HL-60 (cell line): Measurements from ENCODE around the gene NUDT2.

Experiments used
- DNase-seq, 2 experiments: peaks; one replicate each; pipeline ENCODE4 v3.0.0-alpha.2; 2010 to 2020; ENCODE audit warnings: low read depth in 1 of 2, low spot score in 1 of 2
- H3K27ac ChIP-seq: fragments of 250-450 bp; sonication (Bioruptor Pico); replicated peaks from 2 replicates; pipeline ENCODE4 v1.5.1; 2020; ENCODE audit warnings: mild to moderate bottlenecking, moderate library complexity
- H3K27me3 ChIP-seq: fragments of 250-450 bp; sonication (Bioruptor Pico); 2 replicates; pipeline ENCODE4 v1.5.1; 2021; ENCODE audit warnings: mild to moderate bottlenecking, moderate library complexity; ENCODE audit not compliant: insufficient read depth, poor library complexity, severe bottlenecking
- H3K4me3 ChIP-seq: replicated peaks from 2 replicates; pipeline ENCODE4 v1.5.1; 2011; ENCODE audit warnings: mild to moderate bottlenecking, control low read depth, low read length; ENCODE audit not compliant: insufficient read depth
- GABPA ChIP-seq: IDR thresholded peaks from 2 replicates; pipeline ENCODE4 v1.6.1; 2012; ENCODE audit warnings: low read depth
- POLR2AphosphoS5 ChIP-seq: IDR thresholded peaks from 2 replicates; pipeline ENCODE4 v1.6.1; 2012; ENCODE audit warnings: low read depth
- REST ChIP-seq: IDR thresholded peaks from 2 replicates; pipeline ENCODE4 v1.6.1; 2012; ENCODE audit warnings: low read depth; ENCODE audit not compliant: insufficient replicate concordance
- SPI1 ChIP-seq: IDR thresholded peaks from 2 replicates; pipeline ENCODE4 v1.6.1; 2012; ENCODE audit warnings: low read depth, mild to moderate bottlenecking, borderline replicate concordance
- TF ChIP-seq, protein P1 (sequence below): IDR thresholded peaks from one replicate; pipeline ENCODE4 v1.5.1; 2011; ENCODE audit warnings: low read length, control low read depth, inconsistent platforms; ENCODE audit not compliant: insufficient read depth

The NUDT2 gene

DNA sequence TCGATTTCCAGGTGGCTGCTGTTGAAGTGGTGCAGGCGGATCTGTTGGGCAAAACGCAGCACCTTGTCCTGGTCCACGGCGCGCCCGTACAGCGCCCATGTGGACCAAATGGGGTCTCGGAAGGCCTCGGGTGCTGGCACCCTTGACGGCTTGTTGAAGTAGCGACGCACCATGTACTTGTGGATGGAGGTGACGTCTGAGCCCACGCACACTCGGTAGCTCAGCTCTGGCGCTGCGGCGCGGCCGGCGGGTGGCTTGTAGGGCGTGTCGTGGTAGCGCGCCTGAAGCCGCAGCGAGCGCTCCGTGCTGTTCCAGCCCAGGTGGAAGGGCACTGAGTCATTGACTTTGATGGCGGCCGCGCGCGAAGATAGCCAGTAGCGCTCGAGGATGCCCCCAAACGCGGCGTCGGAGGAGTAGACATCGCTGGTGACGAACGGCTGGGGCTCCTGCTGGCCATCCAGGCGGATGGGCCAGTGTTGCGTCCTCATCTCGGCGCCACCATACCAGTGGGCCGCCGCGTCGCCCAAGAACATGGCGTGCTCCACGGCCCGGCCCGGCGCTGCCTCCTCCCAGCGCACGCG is 42.6 kb downstream of the NUDT2 start:
- no peak for DNase-seq
- Histone ChIP-seq H3K27ac (no peak overlapping the region), H3K27me3 (no peaks in the 10 kb centered on the region), H3K4me3 (no peak overlapping the region)
- TF ChIP-seq REST (no peak), POLR2AphosphoS5 (no peak), SPI1 (no peak), GABPA (no peak)
- TF ChIP-seq, protein P1, sequence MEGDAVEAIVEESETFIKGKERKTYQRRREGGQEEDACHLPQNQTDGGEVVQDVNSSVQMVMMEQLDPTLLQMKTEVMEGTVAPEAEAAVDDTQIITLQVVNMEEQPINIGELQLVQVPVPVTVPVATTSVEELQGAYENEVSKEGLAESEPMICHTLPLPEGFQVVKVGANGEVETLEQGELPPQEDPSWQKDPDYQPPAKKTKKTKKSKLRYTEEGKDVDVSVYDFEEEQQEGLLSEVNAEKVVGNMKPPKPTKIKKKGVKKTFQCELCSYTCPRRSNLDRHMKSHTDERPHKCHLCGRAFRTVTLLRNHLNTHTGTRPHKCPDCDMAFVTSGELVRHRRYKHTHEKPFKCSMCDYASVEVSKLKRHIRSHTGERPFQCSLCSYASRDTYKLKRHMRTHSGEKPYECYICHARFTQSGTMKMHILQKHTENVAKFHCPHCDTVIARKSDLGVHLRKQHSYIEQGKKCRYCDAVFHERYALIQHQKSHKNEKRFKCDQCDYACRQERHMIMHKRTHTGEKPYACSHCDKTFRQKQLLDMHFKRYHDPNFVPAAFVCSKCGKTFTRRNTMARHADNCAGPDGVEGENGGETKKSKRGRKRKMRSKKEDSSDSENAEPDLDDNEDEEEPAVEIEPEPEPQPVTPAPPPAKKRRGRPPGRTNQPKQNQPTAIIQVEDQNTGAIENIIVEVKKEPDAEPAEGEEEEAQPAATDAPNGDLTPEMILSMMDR, result no peak

DNA sequence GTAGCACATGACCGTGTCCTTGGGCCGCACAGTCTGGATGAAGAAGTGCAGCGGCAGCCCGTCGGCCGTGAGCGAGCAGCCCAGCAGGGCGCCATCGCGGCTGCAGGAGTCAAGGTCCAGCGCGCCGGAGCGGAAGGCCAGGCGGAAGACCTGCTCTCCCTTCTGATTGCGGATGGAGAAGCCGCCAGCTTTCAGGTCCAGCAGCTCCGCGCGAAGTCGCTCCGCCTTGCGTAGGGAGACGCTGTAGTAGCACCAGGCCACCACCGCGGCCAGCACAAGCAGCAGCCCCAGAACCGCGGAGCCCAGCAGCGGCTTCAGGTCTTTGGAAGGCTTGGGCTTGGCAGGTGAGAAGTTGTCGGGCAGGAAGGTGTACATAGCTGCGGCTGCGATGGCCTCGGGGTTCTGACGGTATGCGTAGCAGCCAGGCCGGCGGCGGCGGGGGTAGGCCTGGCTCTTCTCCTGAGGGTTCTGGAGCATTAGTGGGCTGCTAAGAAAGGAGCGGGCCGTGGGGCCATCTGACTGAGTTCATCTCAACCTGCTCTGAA is 43.2 kb downstream of the NUDT2 start:
- Histone ChIP-seq H3K27me3 (no peaks in the 10 kb centered on the region), H3K27ac (no peak overlapping the region), H3K4me3 (no peak overlapping the region)
- TF ChIP-seq GABPA, result no peak
- no peak for TF ChIP-seq SPI1
- TF ChIP-seq, protein P1, result no peak
- DNase-seq, result no peak

DNA sequence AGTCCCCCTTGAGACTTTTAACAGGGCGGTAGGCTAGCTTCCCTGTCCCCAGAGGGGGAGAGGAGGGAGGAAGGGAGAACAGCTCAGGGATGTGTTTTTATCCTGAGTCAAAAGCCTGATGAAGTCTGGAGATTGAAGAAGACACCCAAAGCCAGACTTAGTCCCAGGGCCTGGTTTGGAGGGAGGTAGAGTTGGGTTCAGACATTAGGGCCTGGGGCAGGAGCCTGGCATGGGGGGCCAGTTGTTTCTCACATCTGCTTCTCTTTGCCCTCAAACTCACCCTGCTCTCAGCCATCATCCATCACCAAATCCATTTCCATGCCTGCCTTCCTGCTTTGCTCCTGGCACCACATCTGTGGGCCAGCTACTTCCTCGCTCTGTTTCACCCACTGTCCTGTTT is 44.4 kb downstream of the NUDT2 start:
- Histone ChIP-seq H3K27ac (no peak overlapping the region), H3K4me3 (no peak overlapping the region)

GRCh38 chr9:34374339-34374738 is 45.0 kb downstream of the NUDT2 start:
- DNase-seq, result no peak
- Histone ChIP-seq H3K4me3 (no peak overlapping the region), H3K27ac (no peak overlapping the region), H3K27me3 (no peaks in the 10 kb centered on the region)
- TF ChIP-seq, protein P1, result no peak
- TF ChIP-seq POLR2AphosphoS5 (no peak), REST (no peak), GABPA (no peak), SPI1 (no peak)

More for the DNA sequence above, 44.4 kb downstream of the NUDT2 start:
- TF ChIP-seq SPI1, result no peak
- TF ChIP-seq POLR2AphosphoS5, result no peak
- H3K27me3 ChIP-seq, result no peaks in the 10 kb centered on the region
- DNase-seq, result no peak
